Kidney epithelial cell (primary cell): ENCODE measurements around the gene BTBD9. TPM values are rescaled to one million over a fixed set of nuclear protein-coding genes. Genes with fewer than 3 reads are reported as not detected.
A peak's percentile ranks its signal among the peaks of the same experiment; 100 is the strongest.

ENCODE experiments used
- DNase-seq: peaks from one replicate; pipeline ENCODE4 v3.0.0-alpha.2; 2010; ENCODE audit warnings: low read depth
- H3K27me3 ChIP-seq: 2 replicates; pipeline ENCODE4 v1.6.0; 2011; ENCODE audit warnings: low read length; ENCODE audit not compliant: control insufficient read depth, insufficient read depth
- H3K36me3 ChIP-seq: 2 replicates; pipeline ENCODE4 v1.5.1; 2011; ENCODE audit warnings: low read length; ENCODE audit not compliant: control insufficient read depth, insufficient read depth
- H3K4me3 ChIP-seq: 2 replicates; pipeline ENCODE4 v1.5.1; 2011; ENCODE audit warnings: low read depth, mild to moderate bottlenecking, control low read depth, low read length
- total RNA-seq: library from RNA; depleted of rRNA; stranded (reverse); fragments of >200 nt; gene quantifications from 2 replicates; pipeline ENCODE4 v1.2.3, GENCODE V29; 2015
- TF ChIP-seq, protein P1 (sequence below): IDR thresholded peaks from 2 replicates; pipeline ENCODE4 v1.5.1; 2011; ENCODE audit warnings: mild to moderate bottlenecking, moderate library complexity, low read length, control low read depth, inconsistent platforms; ENCODE audit not compliant: insufficient read depth, poor library complexity, severe bottlenecking

The BTBD9 gene
- total RNA-seq, 1 donor from 2014 or later: 7.3 TPM

DNA sequence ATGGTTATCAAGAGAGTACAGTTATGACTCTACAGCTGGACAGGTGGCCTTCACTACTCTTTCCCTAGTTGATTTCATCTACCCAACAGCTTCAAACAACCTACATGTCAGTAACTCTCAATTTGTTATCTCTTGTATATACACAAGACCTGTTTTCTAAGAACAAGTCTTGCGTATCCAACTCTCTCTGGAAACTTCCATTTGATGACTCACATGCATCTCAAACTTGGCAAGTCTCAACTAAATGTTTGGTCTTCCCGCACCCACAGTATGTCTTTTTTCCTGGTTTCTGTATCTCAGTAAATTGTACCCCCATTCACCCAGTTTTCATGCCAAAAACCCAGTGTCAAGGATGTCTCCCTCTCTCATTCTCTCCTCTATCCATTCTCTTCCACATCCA is 97.7 kb downstream of the BTBD9 start:
- Histone ChIP-seq H3K36me3 (no peaks in the 10 kb centered on the region), H3K4me3 (no peak overlapping the region), H3K27me3 (no peaks in the 10 kb centered on the region)
- DNase-seq: peak; percentile 60
- TF ChIP-seq, protein P1, sequence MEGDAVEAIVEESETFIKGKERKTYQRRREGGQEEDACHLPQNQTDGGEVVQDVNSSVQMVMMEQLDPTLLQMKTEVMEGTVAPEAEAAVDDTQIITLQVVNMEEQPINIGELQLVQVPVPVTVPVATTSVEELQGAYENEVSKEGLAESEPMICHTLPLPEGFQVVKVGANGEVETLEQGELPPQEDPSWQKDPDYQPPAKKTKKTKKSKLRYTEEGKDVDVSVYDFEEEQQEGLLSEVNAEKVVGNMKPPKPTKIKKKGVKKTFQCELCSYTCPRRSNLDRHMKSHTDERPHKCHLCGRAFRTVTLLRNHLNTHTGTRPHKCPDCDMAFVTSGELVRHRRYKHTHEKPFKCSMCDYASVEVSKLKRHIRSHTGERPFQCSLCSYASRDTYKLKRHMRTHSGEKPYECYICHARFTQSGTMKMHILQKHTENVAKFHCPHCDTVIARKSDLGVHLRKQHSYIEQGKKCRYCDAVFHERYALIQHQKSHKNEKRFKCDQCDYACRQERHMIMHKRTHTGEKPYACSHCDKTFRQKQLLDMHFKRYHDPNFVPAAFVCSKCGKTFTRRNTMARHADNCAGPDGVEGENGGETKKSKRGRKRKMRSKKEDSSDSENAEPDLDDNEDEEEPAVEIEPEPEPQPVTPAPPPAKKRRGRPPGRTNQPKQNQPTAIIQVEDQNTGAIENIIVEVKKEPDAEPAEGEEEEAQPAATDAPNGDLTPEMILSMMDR: no peak

- H3K36me3 ChIP-seq: no peaks in the 10 kb centered on the region
- TF ChIP-seq, protein P1: no peak
- H3K4me3 ChIP-seq: no peak overlapping the region
- no peak for DNase-seq
- H3K27me3 ChIP-seq: no peaks in the 10 kb centered on the region
Measured at GRCh38 chr6:38533064-38533463, 106.7 kb downstream of the BTBD9 start.

GRCh38 chr6:38531134-38531533 is 108.6 kb downstream of the BTBD9 start:
- TF ChIP-seq, protein P1: no peak
- H3K27me3 ChIP-seq: no peaks in the 10 kb centered on the region
- no peak for DNase-seq
- no peaks in the 10 kb centered on the region for H3K36me3 ChIP-seq
- no peak overlapping the region for H3K4me3 ChIP-seq

- H3K4me3 ChIP-seq: no peak overlapping the region
- no peaks in the 10 kb centered on the region for H3K27me3 ChIP-seq
- TF ChIP-seq, protein P1: no peak
- H3K36me3 ChIP-seq: no peaks in the 10 kb centered on the region
- DNase-seq: no peak
Measured at GRCh38 chr6:38528196-38528965, 111.3 kb downstream of the BTBD9 start.

- Histone ChIP-seq H3K27me3 (no peaks in the 10 kb centered on the region), H3K4me3 (no peak overlapping the region), H3K36me3 (no peaks in the 10 kb centered on the region)
- TF ChIP-seq, protein P1: no peak
- no peak for DNase-seq
Measured at GRCh38 chr6:38527371-38527770, 112.4 kb downstream of the BTBD9 start.

DNA sequence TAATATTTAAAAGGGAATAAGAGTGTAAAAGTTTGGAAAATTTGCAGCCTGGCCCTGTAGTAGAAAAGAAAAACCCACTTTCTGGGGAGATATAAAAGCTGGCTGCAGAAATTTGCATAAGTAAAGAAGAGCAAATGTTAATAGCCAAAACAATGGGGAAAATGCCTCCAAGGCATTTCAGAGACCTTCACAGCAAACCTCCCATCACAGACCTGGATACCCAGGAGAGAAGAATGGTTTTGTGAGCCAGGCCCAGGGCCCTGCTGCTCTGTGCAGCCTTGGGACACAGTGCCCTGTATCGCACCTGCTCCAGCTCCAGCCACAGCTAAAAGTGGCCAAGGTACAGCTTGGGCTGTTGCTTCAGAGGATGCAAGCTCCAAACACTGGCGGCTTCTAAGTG is 113.8 kb downstream of the BTBD9 start:
- Histone ChIP-seq H3K27me3 (no peaks in the 10 kb centered on the region), H3K4me3 (no peak overlapping the region), H3K36me3 (no peaks in the 10 kb centered on the region)
- TF ChIP-seq, protein P1: no peak
- no peak for DNase-seq
